ENCODE data around the gene OXSR1. TPM values are rescaled to one million over a fixed set of nuclear protein-coding genes. Genes with fewer than 3 reads are reported as not detected.

The OXSR1 gene
- total and polyA plus RNA-seq, 2 of the 13 experiments (the other 11 are each of a cell fraction or from before 2014, with no cell fraction given), result 27.4 to 32.6 TPM

DNA sequence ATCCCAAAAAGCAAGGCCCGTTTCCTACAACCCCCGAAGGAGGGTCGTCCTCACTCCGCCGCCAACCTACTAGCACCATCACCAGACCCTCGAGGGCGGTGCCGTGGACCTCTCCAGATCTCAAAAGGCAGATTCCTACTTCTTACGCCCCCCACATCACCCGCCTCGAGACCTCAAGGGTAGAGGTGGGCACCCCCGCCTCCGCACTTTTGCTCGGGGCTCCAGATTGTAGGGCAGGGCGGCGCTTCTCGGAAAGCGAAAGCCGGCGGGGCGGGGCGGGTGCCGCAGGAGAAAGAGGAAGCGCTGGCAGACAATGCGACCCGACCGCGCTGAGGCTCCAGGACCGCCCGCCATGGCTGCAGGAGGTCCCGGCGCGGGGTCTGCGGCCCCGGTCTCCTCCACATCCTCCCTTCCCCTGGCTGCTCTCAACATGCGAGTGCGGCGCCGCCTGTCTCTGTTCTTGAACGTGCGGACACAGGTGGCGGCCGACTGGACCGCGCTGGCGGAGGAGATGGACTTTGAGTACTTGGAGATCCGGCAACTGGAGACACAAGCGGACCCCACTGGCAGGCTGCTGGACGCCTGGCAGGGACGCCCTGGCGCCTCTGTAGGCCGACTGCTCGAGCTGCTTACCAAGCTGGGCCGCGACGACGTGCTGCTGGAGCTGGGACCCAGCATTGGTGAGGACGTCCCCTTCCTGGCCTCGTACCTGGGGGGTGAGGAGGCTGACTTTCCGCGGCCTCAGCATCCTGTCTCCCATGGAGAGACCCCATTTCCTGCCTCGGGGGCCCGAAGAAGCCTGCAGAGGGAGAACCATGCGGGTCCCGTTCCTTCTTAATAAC is 26.8 kb upstream of the OXSR1 start, which contains the start of gene MYD88 (continued):
- peak; percentile 46 for TF ChIP-seq ASH2L (IDR thresholded peaks at IDR 0.05; ENCODE audit: insufficient read length, low read depth, low read length)
- TF ChIP-seq SRSF9 (IDR thresholded peaks at IDR 0.05; ENCODE audit: borderline replicate concordance, insufficient read depth, low read depth, low read length, poor library complexity, severe bottlenecking), result no peak
- TF ChIP-seq ARNTL (CRISPR knock-in tag; IDR thresholded peaks at IDR 0.05), result no peak
- peak; percentile 67 for TF ChIP-seq POLR2AphosphoS5 (IDR thresholded peaks at IDR 0.05; ENCODE audit: low read depth, low read length)
- TF ChIP-seq RARA (CRISPR knock-in tag; IDR thresholded peaks at IDR 0.05), result peak; percentile 12; the same call in 1 of the 2 replicates
- TF ChIP-seq SATB2 (CRISPR knock-in tag; IDR thresholded peaks at IDR 0.05), result no peak
- TF ChIP-seq, protein P1, sequence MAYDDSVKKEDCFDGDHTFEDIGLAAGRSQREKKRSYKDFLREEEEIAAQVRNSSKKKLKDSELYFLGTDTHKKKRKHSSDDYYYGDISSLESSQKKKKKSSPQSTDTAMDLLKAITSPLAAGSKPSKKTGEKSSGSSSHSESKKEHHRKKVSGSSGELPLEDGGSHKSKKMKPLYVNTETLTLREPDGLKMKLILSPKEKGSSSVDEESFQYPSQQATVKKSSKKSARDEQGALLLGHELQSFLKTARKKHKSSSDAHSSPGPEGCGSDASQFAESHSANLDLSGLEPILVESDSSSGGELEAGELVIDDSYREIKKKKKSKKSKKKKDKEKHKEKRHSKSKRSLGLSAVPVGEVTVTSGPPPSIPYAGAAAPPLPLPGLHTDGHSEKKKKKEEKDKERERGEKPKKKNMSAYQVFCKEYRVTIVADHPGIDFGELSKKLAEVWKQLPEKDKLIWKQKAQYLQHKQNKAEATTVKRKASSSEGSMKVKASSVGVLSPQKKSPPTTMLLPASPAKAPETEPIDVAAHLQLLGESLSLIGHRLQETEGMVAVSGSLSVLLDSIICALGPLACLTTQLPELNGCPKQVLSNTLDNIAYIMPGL (CRISPR knock-in tag; IDR thresholded peaks at IDR 0.05; ENCODE audit: borderline replicate concordance in 1 of 2, low read depth in 1 of 2), result peak; percentile 72 to 89; a peak in 3 of 4 replicates
- no peak for TF ChIP-seq SIX4 (CRISPR knock-in tag; IDR thresholded peaks at IDR 0.05)
- TF ChIP-seq HMG20B (CRISPR knock-in tag; conservative IDR thresholded peaks at IDR 0.05), result no peak
- no peak for TF ChIP-seq CSRNP1 (CRISPR knock-in tag; IDR thresholded peaks at IDR 0.05)
- TF ChIP-seq ZMYM3 (CRISPR knock-in tag; IDR thresholded peaks at IDR 0.05), result 0 out of 2 replicates have a peak, but pooled peaks have one; percentile 17
- peak; percentile 50; the same call in 1 of the 2 replicates for TF ChIP-seq ZBTB38 (CRISPR knock-in tag; IDR thresholded peaks at IDR 0.05)
- no peak for TF ChIP-seq NCOA5 (CRISPR knock-in tag; IDR thresholded peaks at IDR 0.05)
- TF ChIP-seq DNMT1 (CRISPR knock-in tag; IDR thresholded peaks at IDR 0.05), result no peak
- no peak for TF ChIP-seq ZNF430 (CRISPR knock-in tag; IDR thresholded peaks at IDR 0.05)
- no peak for TF ChIP-seq USF2 (IDR thresholded peaks at IDR 0.05; ENCODE audit: low read depth, low read length)
- no peak for TF ChIP-seq USF2 (CRISPR knock-in tag; IDR thresholded peaks at IDR 0.05; ENCODE audit: borderline replicate concordance)
- TF ChIP-seq, protein P2, sequence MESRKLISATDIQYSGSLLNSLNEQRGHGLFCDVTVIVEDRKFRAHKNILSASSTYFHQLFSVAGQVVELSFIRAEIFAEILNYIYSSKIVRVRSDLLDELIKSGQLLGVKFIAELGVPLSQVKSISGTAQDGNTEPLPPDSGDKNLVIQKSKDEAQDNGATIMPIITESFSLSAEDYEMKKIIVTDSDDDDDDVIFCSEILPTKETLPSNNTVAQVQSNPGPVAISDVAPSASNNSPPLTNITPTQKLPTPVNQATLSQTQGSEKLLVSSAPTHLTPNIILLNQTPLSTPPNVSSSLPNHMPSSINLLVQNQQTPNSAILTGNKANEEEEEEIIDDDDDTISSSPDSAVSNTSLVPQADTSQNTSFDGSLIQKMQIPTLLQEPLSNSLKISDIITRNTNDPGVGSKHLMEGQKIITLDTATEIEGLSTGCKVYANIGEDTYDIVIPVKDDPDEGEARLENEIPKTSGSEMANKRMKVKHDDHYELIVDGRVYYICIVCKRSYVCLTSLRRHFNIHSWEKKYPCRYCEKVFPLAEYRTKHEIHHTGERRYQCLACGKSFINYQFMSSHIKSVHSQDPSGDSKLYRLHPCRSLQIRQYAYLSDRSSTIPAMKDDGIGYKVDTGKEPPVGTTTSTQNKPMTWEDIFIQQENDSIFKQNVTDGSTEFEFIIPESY (CRISPR knock-in tag; IDR thresholded peaks at IDR 0.05), result no peak
- no peak for TF ChIP-seq RFX3 (CRISPR knock-in tag; IDR thresholded peaks at IDR 0.05)
- peak; percentile 54; the same call in 1 of the 2 replicates for TF ChIP-seq HOXD1 (CRISPR knock-in tag; IDR thresholded peaks at IDR 0.05)
- no peak for TF ChIP-seq ZNF496 (CRISPR knock-in tag; IDR thresholded peaks at IDR 0.05; ENCODE audit: insufficient replicate concordance)
- TF ChIP-seq EZH2 (conservative IDR thresholded peaks at IDR 0.05; ENCODE audit: low read depth, low read length), result no peak
